ENCODE results near the gene GPR17.

GRCh38 chr2:127688405-127688804 lies 42.5 kb downstream of the GPR17 start:
- TF ChIP-seq POLR2AphosphoS5 (IDR thresholded peaks at IDR 0.05): no peak
- no peak for TF ChIP-seq POLR2A (IDR thresholded peaks at IDR 0.05)

All from suprapubic skin (tissue), 4 donors.